Body of pancreas (tissue), 4 donors: Measurements from ENCODE around the gene MMP24OS. TPM values are rescaled to one million over a fixed set of nuclear protein-coding genes. Genes with fewer than 3 reads are reported as not detected.
A peak's percentile ranks its signal among the peaks of the same experiment; 100 is the strongest.

Source experiments
- ATAC-seq: fragments of 150-250 bp; one replicate; pipeline ENCODE4 v1.9.1; 2016
- DNase-seq, 4 donors: peaks; one replicate each; pipeline ENCODE4 v3.0.0-alpha.2; 2019
- H3K27ac ChIP-seq, 4 donors: fragments of 200-600 bp; sonication (generic); 1 replicate in 3 of 4; 2 replicates in 1 of 4; pipeline versions ENCODE4 v1.5.1 to v1.6.1; 2016 to 2019; ENCODE audit warnings: mild to moderate bottlenecking in 1 of 4, mixed read lengths in 1 of 4, moderate library complexity in 1 of 4
- H3K27me3 ChIP-seq, 2 donors: fragments of 200-600 bp; sonication (generic); one replicate each; pipeline ENCODE4 v1.6.0; 2016; ENCODE audit warnings: mild to moderate bottlenecking in 1 of 2
- H3K36me3 ChIP-seq, 2 donors: fragments of 200-600 bp; sonication (generic); replicated peaks in 1 of 2; 2 replicates each; pipeline ENCODE4 v1.5.1; 2016; ENCODE audit warnings: low read depth in 2 of 2; ENCODE audit not compliant: insufficient read depth in 1 of 2
- H3K4me1 ChIP-seq: fragments of 200-600 bp; sonication (generic); one replicate; pipeline ENCODE4 v1.6.0; 2016
- H3K4me3 ChIP-seq, 2 donors: fragments of 200-600 bp; sonication (generic); 1 replicate in 1 of 2; 2 replicates in 1 of 2; pipeline ENCODE4 v1.5.1; 2016 to 2019
- H3K9me3 ChIP-seq, 3 donors: fragments of 200-600 bp; sonication (generic); 1 replicate in 2 of 3; 2 replicates in 1 of 3; pipeline ENCODE4 v1.5.1; 2016
- CTCF ChIP-seq, 7 experiments: fragments of 450-650 bp in 4 of 7; fragments of 200-600 bp in 3 of 7; sonication (generic) in 3 of 7; IDR thresholded peaks; one replicate each; pipeline ENCODE4 v1.5.1; 2016 to 2019; ENCODE audit warnings: antibody characterized with exemption in 7 of 7
- POLR2A ChIP-seq, 3 donors: fragments of 450-650 bp; IDR thresholded peaks; one replicate each; pipeline ENCODE4 v1.6.1; 2016; ENCODE audit warnings: antibody characterized with exemption in 3 of 3, mild to moderate bottlenecking in 2 of 3
- WGBS, 2 donors: methylation state at CpG; one replicate each; pipeline ENCODE4 v1.1.5; 2017; 5-methylcytosine and 5-hydroxymethylcytosine counted together
- intact Hi-C: fragments of 100-400 bp; cut with DNase I; formaldehyde crosslinking; loops from one replicate; pipeline ENCODE4 v1.15.1; 2023
- total RNA-seq, 2 donors: library from RNA; depleted of rRNA; stranded (reverse); fragments of >200 nt; gene quantifications; one replicate each; pipeline ENCODE4 v1.1.0, GENCODE V29; 2016

The MMP24OS gene
- total RNA-seq, 2 donors from 2014 or later: 20.4 to 27.5 TPM

DNA sequence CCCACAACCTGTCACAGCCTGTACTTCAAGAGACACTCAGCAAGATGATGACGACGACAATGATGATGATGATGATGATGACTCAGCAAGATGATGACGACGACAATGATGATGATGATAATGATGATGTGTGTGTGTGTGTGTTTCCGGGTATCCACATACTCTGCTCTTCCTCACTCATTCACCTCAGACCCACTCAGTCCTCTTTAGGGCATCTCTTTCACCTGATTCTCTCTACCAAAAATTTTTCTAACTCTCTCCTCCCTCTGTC lies 7.8 kb upstream of the MMP24OS start:
- H3K27ac ChIP-seq: no peak overlapping the region
- 74 to 77% methylated on average over 5 of the region's 5 CpGs for WGBS, 2 donors
- H3K4me3 ChIP-seq: no peak overlapping the region
- intact Hi-C loops: no loop called here
- peaks cover under 1 to 2% of the 10 kb centered on the region in 2 donors for H3K36me3 ChIP-seq
- ATAC-seq: no peak
- H3K4me1 ChIP-seq: peaks cover 15% of the 10 kb centered on the region
- no peaks in the 10 kb centered on the region for H3K27me3 ChIP-seq
- no peak for TF ChIP-seq CTCF (IDR thresholded peaks at IDR 0.05)
- no peak for TF ChIP-seq POLR2A (IDR thresholded peaks at IDR 0.05)
- no peaks in the 10 kb centered on the region for H3K9me3 ChIP-seq
- no peak for DNase-seq

GRCh38 chr20:35284992-35285805 lies 7.3 kb upstream of the MMP24OS start:
- DNase-seq: no peak
- TF ChIP-seq POLR2A (IDR thresholded peaks at IDR 0.05) (no peak), CTCF (IDR thresholded peaks at IDR 0.05) (no peak)
- H3K9me3 ChIP-seq: no peaks in the 10 kb centered on the region
- H3K4me3 ChIP-seq: peak overlapping the region; percentile 77 to 97
- ATAC-seq: no peak
- H3K36me3 ChIP-seq: peaks cover 4 to 6% of the 10 kb centered on the region in 2 donors
- peak overlapping the region; percentile 5 to 88 (median 71) for H3K27ac ChIP-seq
- H3K4me1 ChIP-seq: peaks cover 15% of the 10 kb centered on the region
- no peaks in the 10 kb centered on the region for H3K27me3 ChIP-seq
- intact Hi-C loops: no loop called here
- WGBS, 2 donors: 43 to 51% methylated on average over 19 of the region's 19 CpGs

DNA sequence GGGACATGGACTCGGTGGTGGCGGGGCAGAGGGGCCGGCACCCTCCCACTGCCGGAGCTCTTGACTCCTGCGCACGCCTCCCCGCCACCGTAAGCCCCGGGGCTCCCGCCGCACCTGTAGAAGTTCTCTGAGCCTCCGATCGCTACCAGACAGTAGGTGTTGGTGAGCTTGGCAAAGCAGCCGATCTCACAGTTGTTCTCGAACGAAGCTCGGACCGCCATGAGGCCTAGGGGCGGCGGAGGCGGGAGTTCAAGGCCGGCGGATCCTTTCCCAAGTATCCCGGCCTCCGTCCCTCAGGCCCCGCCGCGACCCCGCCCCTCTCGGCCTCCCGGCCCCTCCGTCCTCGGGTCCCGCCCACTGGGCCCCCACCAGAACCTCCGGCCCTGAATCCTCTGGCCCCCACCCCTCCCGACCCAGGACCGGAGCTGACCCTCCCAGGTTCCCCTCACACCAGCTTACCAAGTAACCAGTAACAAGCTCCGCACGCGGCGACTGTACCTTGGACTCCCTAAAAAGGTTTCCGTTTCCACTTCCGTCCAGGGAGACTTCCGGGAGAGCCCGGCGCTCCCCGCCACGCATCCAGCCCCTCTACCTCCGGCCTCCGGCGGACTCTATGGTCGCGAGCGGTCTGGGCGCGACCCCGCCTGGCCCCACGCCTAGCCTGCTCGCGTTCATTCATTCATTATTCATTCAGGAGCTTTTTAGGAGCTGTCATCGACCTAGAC lies 6.5 kb upstream of the MMP24OS start, which contains the start of gene EIF6:
TSS of gene EIF6 (minus strand) at position 506 of the 725 bp plus-strand sequence. CDS start at position 221, 285 bp downstream.
- Histone ChIP-seq H3K36me3 (peaks cover 6 to 7% of the 10 kb centered on the region in 2 donors), H3K9me3 (no peaks in the 10 kb centered on the region), H3K4me1 (peaks cover 15% of the 10 kb centered on the region), H3K4me3 (peak within 1 kb of the TSS; percentile 77 to 97), H3K27me3 (no peaks in the 10 kb centered on the region), H3K27ac (peak within 1 kb of the TSS; percentile 5 to 88 (median 71))
- TF ChIP-seq CTCF (IDR thresholded peaks at IDR 0.05): no peak
- peak in 2 of 3 donors; percentile 53 to 58 for TF ChIP-seq POLR2A (IDR thresholded peaks at IDR 0.05)
- WGBS, 2 donors: 0 to 1% methylated on average over 23 to 59 of the region's 61 CpGs
- intact Hi-C loops: no loop called here
- DNase-seq (peak; percentile 81 to 85 (median 82)), ATAC-seq (peak; percentile 94)

GRCh38 chr20:35283441-35284266 lies 5.7 kb upstream of the MMP24OS start:
- peaks cover 16% of the 10 kb centered on the region for H3K4me1 ChIP-seq
- H3K36me3 ChIP-seq: peaks cover 6 to 9% of the 10 kb centered on the region in 2 donors
- intact Hi-C loops: no loop called here
- H3K27ac ChIP-seq: peak overlapping the region; percentile 5 to 88 (median 71)
- TF ChIP-seq CTCF (IDR thresholded peaks at IDR 0.05) (no peak), POLR2A (IDR thresholded peaks at IDR 0.05) (no peak)
- peak overlapping the region; percentile 77 to 97 for H3K4me3 ChIP-seq
- no peak for DNase-seq
- no peak for ATAC-seq
- no peaks in the 10 kb centered on the region for H3K9me3 ChIP-seq
- 14 to 18% methylated on average over 15 to 24 of the region's 24 CpGs for WGBS, 2 donors
- H3K27me3 ChIP-seq: no peaks in the 10 kb centered on the region
